B cell (primary cell): ENCODE measurements around the gene MPLKIP.

Experiments used
- EZH2 ChIP-seq: IDR thresholded peaks from 2 replicates; pipeline ENCODE4 v1.6.1; 2012; ENCODE audit warnings: borderline replicate concordance, low read depth, mild to moderate bottlenecking, moderate library complexity, low read length; ENCODE audit not compliant: insufficient read depth, poor library complexity, severe bottlenecking
- TF ChIP-seq, protein P1 (sequence below): fragments of 200-600 bp; IDR thresholded peaks from one replicate; pipeline ENCODE4 v1.8.0; 2022; ENCODE audit warnings: antibody characterized with exemption, mild to moderate bottlenecking

DNA sequence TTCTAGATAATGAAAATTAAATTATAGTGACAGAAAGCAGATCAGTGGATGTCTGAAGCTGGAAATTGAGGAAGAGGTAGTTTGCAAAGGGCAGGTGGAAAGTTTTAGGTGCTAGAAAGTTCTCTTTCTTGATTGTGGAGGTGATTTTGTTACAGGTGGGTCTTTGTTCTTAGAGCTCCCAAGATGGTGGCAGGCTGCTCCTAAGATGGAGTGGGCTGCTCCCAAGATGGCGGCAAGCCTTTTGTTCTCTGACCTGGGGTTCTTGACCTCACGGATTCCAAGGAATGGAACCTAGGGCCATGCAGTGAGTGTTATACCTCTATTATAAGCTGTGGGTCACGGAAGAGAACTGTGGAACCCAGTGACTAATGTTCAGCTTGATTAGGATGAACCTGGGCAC, 32.9 kb upstream of the MPLKIP start:
- TF ChIP-seq, protein P1, sequence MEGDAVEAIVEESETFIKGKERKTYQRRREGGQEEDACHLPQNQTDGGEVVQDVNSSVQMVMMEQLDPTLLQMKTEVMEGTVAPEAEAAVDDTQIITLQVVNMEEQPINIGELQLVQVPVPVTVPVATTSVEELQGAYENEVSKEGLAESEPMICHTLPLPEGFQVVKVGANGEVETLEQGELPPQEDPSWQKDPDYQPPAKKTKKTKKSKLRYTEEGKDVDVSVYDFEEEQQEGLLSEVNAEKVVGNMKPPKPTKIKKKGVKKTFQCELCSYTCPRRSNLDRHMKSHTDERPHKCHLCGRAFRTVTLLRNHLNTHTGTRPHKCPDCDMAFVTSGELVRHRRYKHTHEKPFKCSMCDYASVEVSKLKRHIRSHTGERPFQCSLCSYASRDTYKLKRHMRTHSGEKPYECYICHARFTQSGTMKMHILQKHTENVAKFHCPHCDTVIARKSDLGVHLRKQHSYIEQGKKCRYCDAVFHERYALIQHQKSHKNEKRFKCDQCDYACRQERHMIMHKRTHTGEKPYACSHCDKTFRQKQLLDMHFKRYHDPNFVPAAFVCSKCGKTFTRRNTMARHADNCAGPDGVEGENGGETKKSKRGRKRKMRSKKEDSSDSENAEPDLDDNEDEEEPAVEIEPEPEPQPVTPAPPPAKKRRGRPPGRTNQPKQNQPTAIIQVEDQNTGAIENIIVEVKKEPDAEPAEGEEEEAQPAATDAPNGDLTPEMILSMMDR: no peak
- TF ChIP-seq EZH2: no peak
